Keratinocyte (primary cell): Measurements from ENCODE around the gene SPRED1. TPM values are rescaled to one million over a fixed set of nuclear protein-coding genes. Genes with fewer than 3 reads are reported as not detected.

ENCODE experiments used
- DNase-seq: peaks from one replicate; pipeline ENCODE4 v3.0.0-alpha.2; 2011; ENCODE audit warnings: low read depth, missing footprints, low spot score
- FAIRE-seq: peaks from 2 replicates; lab custom pipeline; 2011; peaks lifted over from hg19 to GRCh38; lab: Jason Lieb, UNC
- H2AFZ ChIP-seq: 2 replicates; pipeline ENCODE4 v1.6.0; 2012; ENCODE audit warnings: low read length, control low read depth, inconsistent platforms; ENCODE audit not compliant: control insufficient read depth
- H3K27ac ChIP-seq: 2 replicates; pipeline ENCODE4 v1.5.1; 2011; ENCODE audit warnings: low read length; ENCODE audit not compliant: control insufficient read depth, insufficient read depth
- H3K27me3 ChIP-seq: 3 replicates; pipeline ENCODE4 v1.6.0; 2011; ENCODE audit warnings: low read length; ENCODE audit not compliant: control insufficient read depth, insufficient read depth; ENCODE audit errors: extremely low read depth
- H3K36me3 ChIP-seq, 2 experiments: 2 replicates in 1 of 2; 3 replicates in 1 of 2; pipeline ENCODE4 v1.5.1; 2011; ENCODE audit warnings: low read length in 2 of 2, mild to moderate bottlenecking in 1 of 2; ENCODE audit not compliant: control insufficient read depth in 2 of 2, insufficient read depth in 2 of 2; ENCODE audit errors: extremely low read depth in 1 of 2
- H3K4me1 ChIP-seq: 3 replicates; pipeline ENCODE4 v1.5.1; 2011; ENCODE audit warnings: low read length; ENCODE audit not compliant: control insufficient read depth, insufficient read depth; ENCODE audit errors: extremely low read depth
- H3K4me2 ChIP-seq: 3 replicates; pipeline ENCODE4 v1.6.0; 2011; ENCODE audit warnings: low read depth, low read length; ENCODE audit not compliant: control insufficient read depth, insufficient read depth; ENCODE audit errors: extremely low read depth
- H3K4me3 ChIP-seq, 3 experiments: fragments of 200-600 bp in 1 of 3; sonication (generic) in 1 of 3; 2 replicates in 2 of 3; 3 replicates in 1 of 3; pipeline ENCODE4 v1.5.1; 2011 to 2016; ENCODE audit warnings: low read length in 3 of 3, mild to moderate bottlenecking in 3 of 3, control low read depth in 2 of 3, inconsistent platforms in 1 of 3, low read depth in 1 of 3, mixed read lengths in 1 of 3, mixed run types in 1 of 3, moderate library complexity in 1 of 3; ENCODE audit not compliant: control insufficient read depth in 2 of 3, insufficient read depth in 2 of 3; ENCODE audit errors: extremely low read depth in 1 of 3
- H3K79me2 ChIP-seq: 2 replicates; pipeline ENCODE4 v1.6.0; 2012; ENCODE audit warnings: low read length; ENCODE audit not compliant: control insufficient read depth, insufficient read depth
- H3K9ac ChIP-seq: 3 replicates; pipeline ENCODE4 v1.6.0; 2011; ENCODE audit warnings: low read length; ENCODE audit not compliant: control insufficient read depth, insufficient read depth; ENCODE audit errors: extremely low read depth
- H3K9me1 ChIP-seq: 3 replicates; pipeline ENCODE4 v1.6.0; 2011; ENCODE audit warnings: low read length; ENCODE audit not compliant: control insufficient read depth, insufficient read depth; ENCODE audit errors: extremely low read depth
- H3K9me3 ChIP-seq: 2 replicates; pipeline ENCODE4 v1.5.1; 2012; ENCODE audit warnings: low read depth, low read length; ENCODE audit not compliant: control insufficient read depth
- H4K20me1 ChIP-seq: 3 replicates; pipeline ENCODE4 v1.6.0; 2011; ENCODE audit warnings: low read length; ENCODE audit not compliant: control insufficient read depth, insufficient read depth; ENCODE audit errors: extremely low read depth
- CTCF ChIP-seq, 3 experiments: IDR thresholded peaks in 1 of 3; conservative IDR thresholded peaks in 1 of 3; optimal IDR thresholded peaks in 1 of 3; 2 replicates in 2 of 3; 3 replicates in 1 of 3; pipeline versions ENCODE3 to v1.5.1; 2011; ENCODE audit warnings: low read length in 3 of 3, mild to moderate bottlenecking in 3 of 3, moderate library complexity in 2 of 3, control low read depth in 1 of 3, inconsistent platforms in 1 of 3; ENCODE audit not compliant: insufficient read depth in 2 of 3; ENCODE audit errors: extremely low read depth in 1 of 3
- EZH2 ChIP-seq: IDR thresholded peaks from one replicate; pipeline ENCODE4 v1.6.1; 2012; ENCODE audit warnings: inconsistent platforms, mild to moderate bottlenecking, low read length, moderate library complexity
- dilution Hi-C: fragments of 300-500 bp; cut with MboI; formaldehyde crosslinking; loops from one replicate; pipeline ENCODE4 v1.7.0; 2020; ENCODE audit warnings: low sequenced_read_pairs; ENCODE audit not compliant: extremely low pct_ligation_motif_present
- polyA plus RNA-seq, 5 experiments: library from polyadenylated mRNA; depleted of rRNA in 3 of 5; stranded (reverse) in 3 of 5; stranded (forward) in 1 of 5; unstranded in 1 of 5; fragments of >200 nt; gene quantifications; 1 replicate in 1 of 5; 2 replicates in 3 of 5; 3 replicates in 1 of 5; pipeline versions ENCODE4 v1.2.1 to v1.2.3, GENCODE V29; 2011 to 2012; ENCODE audit warnings: missing spikeins in 2 of 5, low read depth in 1 of 5, low replicate concordance in 1 of 5

Gene SPRED1
- polyA plus RNA-seq, 1 donor (not counting 4 experiments of a cell fraction or from before 2014, with no cell fraction given) = 11.5 TPM

- Histone ChIP-seq H3K9me1 (no peaks in the 10 kb centered on the region), H3K4me1 (no peaks in the 10 kb centered on the region), H3K27me3 (no peaks in the 10 kb centered on the region), H3K4me2 (no peak overlapping the region), H3K79me2 (no peaks in the 10 kb centered on the region), H3K36me3 (no peaks in the 10 kb centered on the region), H3K9me3 (no peaks in the 10 kb centered on the region), H3K4me3 (no peak overlapping the region), H4K20me1 (no peaks in the 10 kb centered on the region), H2AFZ (no peak overlapping the region), H3K9ac (no peak overlapping the region), H3K27ac (no peak overlapping the region)
- no peak for DNase-seq
- TF ChIP-seq CTCF (optimal IDR thresholded peaks at IDR 0.05 in 1 of 3, IDR thresholded peaks at IDR 0.05 in 1 of 3, conservative IDR thresholded peaks at IDR 0.05 in 1 of 3; ENCODE audit: extremely low read depth in 1 of 3, insufficient read depth in 2 of 3, low read length in 3 of 3) (no peak), EZH2 (no peak)
- dilution Hi-C loops = no loop called here
- no peak for FAIRE-seq
Observed at GRCh38 chr15:38238311-38238710, 14.3 kb upstream of the SPRED1 start.

- Histone ChIP-seq H2AFZ (no peak overlapping the region), H3K36me3 (no peaks in the 10 kb centered on the region), H3K9me3 (no peaks in the 10 kb centered on the region), H3K9ac (no peak overlapping the region), H3K27ac (no peak overlapping the region), H3K4me1 (no peaks in the 10 kb centered on the region), H3K4me2 (no peak overlapping the region), H3K4me3 (no peak overlapping the region), H3K79me2 (no peaks in the 10 kb centered on the region), H4K20me1 (no peaks in the 10 kb centered on the region), H3K27me3 (no peaks in the 10 kb centered on the region), H3K9me1 (no peaks in the 10 kb centered on the region)
- dilution Hi-C loops = no loop called here
- TF ChIP-seq CTCF (optimal IDR thresholded peaks at IDR 0.05 in 1 of 3, IDR thresholded peaks at IDR 0.05 in 1 of 3, conservative IDR thresholded peaks at IDR 0.05 in 1 of 3; ENCODE audit: extremely low read depth in 1 of 3, insufficient read depth in 2 of 3, low read length in 3 of 3) = no peak
- TF ChIP-seq EZH2 = no peak
- DNase-seq (no peak), FAIRE-seq (no peak)
Observed at GRCh38 chr15:38242055-38242454, 10.6 kb upstream of the SPRED1 start.
